Measurements from ENCODE around the gene MICA.
"Not testable (repeated sequence)": the region's sequence is repeated elsewhere in the genome, so short reads cannot be mapped to it uniquely, and the experiment has no call there.

Gene MICA

DNA sequence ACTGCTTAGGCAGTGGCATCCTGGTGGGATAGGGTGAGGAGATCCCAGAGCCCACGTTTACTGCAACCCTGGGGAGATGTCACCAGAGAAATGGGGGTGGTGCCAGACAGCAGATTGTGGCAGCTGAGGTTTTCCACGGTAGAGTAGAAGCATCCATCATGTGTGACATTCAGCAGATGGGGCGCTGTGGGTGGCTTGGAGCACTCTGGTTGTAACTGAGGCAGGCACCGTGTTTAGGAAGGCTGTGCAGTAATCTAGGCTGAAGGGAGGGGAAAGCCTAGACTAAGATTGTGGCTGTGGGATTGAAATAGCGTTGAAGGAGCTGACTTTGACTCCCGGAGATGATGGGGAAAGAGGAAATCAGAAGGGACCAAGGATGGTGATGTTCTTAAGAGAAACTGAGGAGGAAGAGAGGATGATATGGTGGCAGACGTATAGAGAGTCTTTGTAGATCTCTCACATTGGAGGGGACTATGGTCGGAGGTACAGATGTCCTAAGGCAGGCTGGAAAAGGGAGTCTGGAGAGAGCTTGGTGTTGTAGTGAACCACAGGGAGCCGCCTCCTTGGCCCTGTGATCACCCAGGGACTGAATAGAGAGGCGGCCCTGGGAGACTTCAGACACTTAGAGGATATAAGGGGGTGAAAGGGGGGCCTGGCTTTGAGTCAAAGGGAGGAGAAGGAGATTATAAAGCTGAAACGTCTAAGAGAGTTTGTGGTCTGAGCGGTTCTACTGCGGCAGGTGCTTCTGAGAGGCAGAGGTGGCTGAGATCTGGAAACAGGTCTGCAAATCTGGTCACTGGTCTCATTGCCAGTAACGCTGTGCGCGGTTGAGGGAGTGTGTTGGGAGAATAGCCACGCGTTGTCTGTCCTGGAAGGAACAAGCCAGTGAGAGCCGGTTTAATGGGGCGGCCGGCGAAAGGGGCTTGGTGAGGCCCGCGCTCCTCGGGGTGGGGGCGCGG is 792 bp upstream of the MICA start:
- CTCF ChIA-PET, result interaction anchor here (1.0 to 7.6 kb wide), 7 partner anchors 11 to 244 kb away, joined by 3 to 121 read pairs (median 3); partner anchors contain the start of gene TCF19
- DNase-seq (ENCODE audit: low read depth, low spot score), result no peak
- TF ChIP-seq, protein P1, sequence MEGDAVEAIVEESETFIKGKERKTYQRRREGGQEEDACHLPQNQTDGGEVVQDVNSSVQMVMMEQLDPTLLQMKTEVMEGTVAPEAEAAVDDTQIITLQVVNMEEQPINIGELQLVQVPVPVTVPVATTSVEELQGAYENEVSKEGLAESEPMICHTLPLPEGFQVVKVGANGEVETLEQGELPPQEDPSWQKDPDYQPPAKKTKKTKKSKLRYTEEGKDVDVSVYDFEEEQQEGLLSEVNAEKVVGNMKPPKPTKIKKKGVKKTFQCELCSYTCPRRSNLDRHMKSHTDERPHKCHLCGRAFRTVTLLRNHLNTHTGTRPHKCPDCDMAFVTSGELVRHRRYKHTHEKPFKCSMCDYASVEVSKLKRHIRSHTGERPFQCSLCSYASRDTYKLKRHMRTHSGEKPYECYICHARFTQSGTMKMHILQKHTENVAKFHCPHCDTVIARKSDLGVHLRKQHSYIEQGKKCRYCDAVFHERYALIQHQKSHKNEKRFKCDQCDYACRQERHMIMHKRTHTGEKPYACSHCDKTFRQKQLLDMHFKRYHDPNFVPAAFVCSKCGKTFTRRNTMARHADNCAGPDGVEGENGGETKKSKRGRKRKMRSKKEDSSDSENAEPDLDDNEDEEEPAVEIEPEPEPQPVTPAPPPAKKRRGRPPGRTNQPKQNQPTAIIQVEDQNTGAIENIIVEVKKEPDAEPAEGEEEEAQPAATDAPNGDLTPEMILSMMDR (IDR thresholded peaks at IDR 0.05; ENCODE audit: insufficient read depth, low read length, missing control alignments), result no peak
- POLR2A ChIA-PET, result no interaction called here
- peak overlapping the region; percentile 83 for H3K4me3 ChIP-seq (ENCODE audit: low read depth, low read length)

DNA sequence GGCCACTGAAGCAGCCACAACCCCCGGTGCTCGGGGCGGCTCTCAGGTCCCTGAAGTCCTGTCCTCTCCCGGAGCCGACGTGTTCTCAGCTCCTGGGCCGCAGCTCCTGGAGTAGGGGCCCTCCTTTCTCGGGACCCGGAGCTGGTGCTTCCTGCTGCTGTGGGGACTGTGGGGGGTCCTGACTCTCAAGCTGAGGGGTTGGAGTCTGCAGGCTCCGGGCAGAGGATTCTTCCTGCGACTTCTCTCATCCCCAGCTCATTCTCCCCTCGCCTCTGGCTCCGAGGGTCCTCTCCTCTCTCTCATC is 618 bp downstream of the MICA start:
- DNase-seq (ENCODE audit: low read depth, low spot score); POLR2A ChIA-PET: not testable (repeated sequence)
- CTCF ChIA-PET, result interaction anchor here (1.5 to 7.6 kb wide), 3 partner anchors 35 to 39 kb away, joined by 4 to 121 read pairs (median 9); no protein-coding TSS in a partner anchor
- H3K4me3 ChIP-seq (ENCODE audit: low read depth, low read length), result peak overlapping the region; percentile 83

- no peak overlapping the region for H3K4me3 ChIP-seq (ENCODE audit: low read depth, low read length)
- ChIA-PET POLR2A (no interaction called here), CTCF (interaction anchor here (1.0 to 3.0 kb wide), 4 partner anchors 10 to 36 kb away, joined by 3 to 23 read pairs (median 8); no protein-coding TSS in a partner anchor)
- TF ChIP-seq, protein P1 (IDR thresholded peaks at IDR 0.05; ENCODE audit: insufficient read depth, low read length, missing control alignments), result no peak
- DNase-seq (ENCODE audit: low read depth, low spot score), result no peak
Observed at GRCh38 chr6:31405996-31406395, 2.6 kb downstream of the MICA start.

- CTCF ChIA-PET, result interaction anchor here (2.9 to 3.0 kb wide), 2 partner anchors 12 to 34 kb away, joined by 14 to 23 read pairs; no protein-coding TSS in a partner anchor
- POLR2A ChIA-PET, result no interaction called here
Observed at GRCh38 chr6:31407699-31408098, 4.3 kb downstream of the MICA start.

DNA sequence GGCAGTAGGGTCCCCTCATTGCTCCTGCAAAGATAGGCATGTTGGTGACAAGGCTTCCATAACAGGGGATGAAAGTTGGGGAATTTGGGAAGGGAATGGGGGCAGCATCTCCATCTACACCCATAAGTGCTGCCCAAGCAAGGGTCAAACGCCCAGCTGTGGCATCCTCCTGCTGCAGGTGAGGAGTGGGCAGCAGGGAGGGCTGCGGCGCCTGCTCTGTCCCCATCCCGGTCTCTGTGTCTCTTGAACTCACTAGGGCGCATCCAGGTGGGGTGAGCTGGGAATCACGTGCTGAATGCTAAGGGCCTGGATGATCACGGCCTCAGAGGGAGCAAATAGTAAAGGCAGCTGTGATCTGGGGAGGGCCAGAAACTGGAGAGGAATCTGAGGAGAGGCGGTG is 9.1 kb downstream of the MICA start:
- ChIA-PET CTCF (interaction anchor here (1.0 kb wide), 1 partner anchor 15 kb away, joined by 4 read pairs; no protein-coding TSS in a partner anchor), POLR2A (no interaction called here)
- no peak overlapping the region for H3K4me3 ChIP-seq (ENCODE audit: low read depth, low read length)

More at GRCh38 chr6:31407699-31408098, 4.3 kb downstream of the MICA start:
- TF ChIP-seq, protein P1 (IDR thresholded peaks at IDR 0.05; ENCODE audit: insufficient read depth, low read length, missing control alignments), result no peak
- H3K4me3 ChIP-seq (ENCODE audit: low read depth, low read length), result no peak overlapping the region
- DNase-seq (ENCODE audit: low read depth, low spot score), result peak; percentile 42

DNA sequence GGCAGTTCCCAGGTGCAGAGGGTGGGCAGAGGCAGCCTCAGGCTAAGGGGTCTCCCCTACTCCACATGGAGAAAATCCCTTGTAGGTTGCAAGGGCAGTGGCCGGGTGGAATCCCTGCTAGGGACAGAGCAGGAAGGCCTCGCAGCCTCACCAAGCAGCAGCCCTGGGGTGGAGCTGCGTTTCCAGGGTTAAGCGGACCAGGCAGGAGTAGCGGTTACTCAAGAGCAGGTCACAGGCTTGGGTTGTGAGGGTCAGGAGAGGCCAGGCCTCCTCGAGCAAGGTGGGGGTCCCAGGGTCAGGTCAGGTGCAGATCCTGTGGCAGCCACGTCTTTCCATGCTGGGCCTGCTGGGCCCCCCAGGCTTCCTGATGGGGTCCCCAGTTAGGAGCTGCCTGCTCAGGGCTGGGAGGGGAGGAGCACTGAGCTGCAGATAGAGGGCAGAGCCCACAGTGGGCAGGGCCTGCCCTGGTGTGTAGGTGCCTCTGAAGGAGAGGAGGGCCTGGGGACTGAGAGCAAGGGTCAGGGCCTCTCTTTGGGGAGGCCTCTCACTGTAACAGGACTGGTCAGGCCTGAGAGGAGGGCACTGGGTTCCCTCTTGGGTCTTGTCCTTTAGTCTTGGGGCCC is 10.9 kb downstream of the MICA start:
- DNase-seq (ENCODE audit: low read depth, low spot score); POLR2A ChIA-PET; H3K4me3 ChIP-seq (ENCODE audit: low read depth, low read length): not testable (repeated sequence)
- CTCF ChIA-PET, result interaction anchor here (0.7 to 3.5 kb wide), 3 partner anchors 11 to 29 kb away, joined by 3 to 15 read pairs (median 3); partner anchors contain the start of gene MICA

More for the DNA sequence above, 9.1 kb downstream of the MICA start:
- TF ChIP-seq, protein P1 (IDR thresholded peaks at IDR 0.05; ENCODE audit: insufficient read depth, low read length, missing control alignments), result no peak
- DNase-seq (ENCODE audit: low read depth, low spot score), result no peak

- POLR2A ChIA-PET, result no interaction called here
Observed at GRCh38 chr6:31414771-31415265, 11.4 kb downstream of the MICA start.

More at GRCh38 chr6:31414771-31415265, 11.4 kb downstream of the MICA start:
- H3K4me3 ChIP-seq (ENCODE audit: low read depth, low read length), result no peak overlapping the region
- TF ChIP-seq, protein P1 (IDR thresholded peaks at IDR 0.05; ENCODE audit: insufficient read depth, low read length, missing control alignments), result no peak
- DNase-seq (ENCODE audit: low read depth, low spot score), result no peak
- CTCF ChIA-PET, result interaction anchor here (1.1 to 3.5 kb wide), 3 partner anchors 16 to 27 kb away, joined by 3 to 15 read pairs (median 9); no protein-coding TSS in a partner anchor
